K562 (cell line): ENCODE data around the gene SLC2A6. TPM values are rescaled to one million over a fixed set of nuclear protein-coding genes. Genes with fewer than 3 reads are reported as not detected.
A peak's percentile ranks its signal among the peaks of the same experiment; 100 is the strongest.

Experiments
- ATAC-seq: fragments of 200-7000 bp; cut with Tn5 transposase; 3 replicates; pipeline ENCODE4 v1.9.1; 2020; ENCODE audit warnings: moderate library complexity
- BruUV-seq: library from RNA; stranded (reverse); fragments of 400-500 nt; replicated peaks from 2 replicates; lab custom pipeline; 2021; lab: Mats Ljungman, UMichigan
- CTCF ChIA-PET: fragments of 300-600 bp; formaldehyde crosslinking; extraction: SDS; loops from one replicate; lab custom pipeline; 2021; ENCODE audit warnings: low intra/inter-chr PET ratio; lab: Yijun Ruan, JAX
- POLR2A ChIA-PET: fragments of 300-600, 350-650 bp; sonication (Branson Sonifier 250); formaldehyde crosslinking; extraction: SDS; loops from one replicate; lab custom pipeline; 2021; ENCODE audit warnings: antibody characterized with exemption, inconsistent platforms; lab: Yijun Ruan, JAX
- DNase-seq, 4 experiments: peaks; one replicate each; pipeline versions ENCODE4 v3.0.0 to v3.0.0-alpha.2; 2011 to 2018; ENCODE audit warnings: low spot score in 3 of 4, mixed read lengths in 3 of 4; ENCODE audit errors: extremely low read depth in 1 of 4
- FAIRE-seq: peaks from 2 replicates; lab custom pipeline; 2011; peaks lifted over from hg19 to GRCh38; lab: Jason Lieb, UNC
- H2AFZ ChIP-seq: 2 replicates; pipeline ENCODE4 v1.6.0; 2011; ENCODE audit warnings: low read depth, low read length, control low read depth, inconsistent platforms
- H3K27ac ChIP-seq: fragments of 200-600 bp; 3 replicates; pipeline ENCODE4 v1.8.0; 2011; ENCODE audit warnings: low read depth, mild to moderate bottlenecking, control low read depth, inconsistent platforms, low read length, moderate library complexity, mixed read lengths; ENCODE audit errors: extremely low read depth
- H3K27me3 ChIP-seq, 2 experiments: fragments of 300-600 bp in 1 of 2; 2 replicates in 1 of 2; 3 replicates in 1 of 2; pipeline versions ENCODE4 v1.6.0 to v1.8.0; 2011; ENCODE audit warnings: inconsistent platforms in 2 of 2, low read length in 2 of 2, mild to moderate bottlenecking in 1 of 2, mixed read lengths in 1 of 2, moderate library complexity in 1 of 2; ENCODE audit not compliant: control insufficient read depth in 2 of 2, insufficient read depth in 2 of 2
- H3K36me3 ChIP-seq: fragments of 300-600 bp; 3 replicates; pipeline ENCODE4 v1.8.0; 2011; ENCODE audit warnings: mild to moderate bottlenecking, low read length, inconsistent platforms; ENCODE audit not compliant: control insufficient read depth, insufficient read depth
- H3K4me1 ChIP-seq, 2 experiments: fragments of 200-600 bp in 1 of 2; replicated peaks in 1 of 2; 2 replicates in 1 of 2; 3 replicates in 1 of 2; pipeline versions ENCODE4 v1.5.1 to v1.8.0; 2011; ENCODE audit warnings: inconsistent platforms in 2 of 2, low read length in 2 of 2, mild to moderate bottlenecking in 1 of 2, mixed read lengths in 1 of 2, moderate library complexity in 1 of 2; ENCODE audit not compliant: control insufficient read depth in 2 of 2, insufficient read depth in 2 of 2
- H3K4me2 ChIP-seq: 2 replicates; pipeline ENCODE4 v1.6.1; 2011; ENCODE audit warnings: low read length, control low read depth, inconsistent platforms, mixed read lengths; ENCODE audit not compliant: insufficient read depth
- H3K4me3 ChIP-seq: fragments of 200-600 bp; sonication (generic), shearing (Covaris generic); 2 replicates; pipeline ENCODE4 v1.5.1; 2016; ENCODE audit warnings: control low read depth, inconsistent platforms
- H3K79me2 ChIP-seq: fragments of 200-600 bp; 3 replicates; pipeline ENCODE4 v1.8.0; 2011; ENCODE audit warnings: low read length, inconsistent platforms; ENCODE audit not compliant: control insufficient read depth, insufficient read depth
- H3K9ac ChIP-seq, 2 experiments: 2 replicates each; pipeline versions ENCODE4 v1.6.0 to v1.6.1; 2011; ENCODE audit warnings: low read depth in 2 of 2, low read length in 2 of 2, control low read depth in 1 of 2, inconsistent platforms in 1 of 2, mild to moderate bottlenecking in 1 of 2, mixed read lengths in 1 of 2; ENCODE audit not compliant: insufficient read depth in 1 of 2
- H3K9me1 ChIP-seq: one replicate; pipeline ENCODE4 v1.6.0; 2011; ENCODE audit warnings: inconsistent platforms, mild to moderate bottlenecking, low read length, moderate library complexity; ENCODE audit not compliant: control insufficient read depth, insufficient read depth
- H3K9me3 ChIP-seq: replicated peaks from 2 replicates; pipeline ENCODE4 v1.5.1; 2011; ENCODE audit warnings: low read depth, low read length, inconsistent platforms; ENCODE audit not compliant: control insufficient read depth, insufficient read depth
- H4K20me1 ChIP-seq: replicated peaks from 2 replicates; pipeline ENCODE4 v1.6.1; 2011; ENCODE audit warnings: low read length, inconsistent platforms, mixed read lengths; ENCODE audit not compliant: control insufficient read depth, insufficient read depth
- BMI1 ChIP-seq: fragments of 150-350 bp; IDR thresholded peaks from 2 replicates; pipeline ENCODE4 v1.6.1; 2014; ENCODE audit warnings: low read length
- E2F6 ChIP-seq, 2 experiments: IDR thresholded peaks; 2 replicates each; pipeline ENCODE4 v1.6.1; 2011; ENCODE audit warnings: borderline replicate concordance in 1 of 2, control low read depth in 1 of 2, low read depth in 1 of 2, low read length in 1 of 2, mild to moderate bottlenecking in 1 of 2, mixed read lengths in 1 of 2, moderate library complexity in 1 of 2; ENCODE audit not compliant: insufficient read depth in 1 of 2, insufficient read length in 1 of 2, poor library complexity in 1 of 2, severe bottlenecking in 1 of 2; ENCODE audit errors: extremely low read depth in 1 of 2
- L3MBTL2 ChIP-seq: fragments of 450-650 bp; IDR thresholded peaks from 2 replicates; pipeline ENCODE4 v1.6.1; 2016; ENCODE audit warnings: mild to moderate bottlenecking, moderate library complexity
- MTA2 ChIP-seq: fragments of 450-650 bp; IDR thresholded peaks from 2 replicates; pipeline ENCODE4 v1.6.1; 2016; ENCODE audit warnings: low read depth
- PKNOX1 ChIP-seq: fragments of 450-650 bp; IDR thresholded peaks from 2 replicates; pipeline ENCODE4 v1.6.1; 2016
- POU5F1 ChIP-seq: fragments of 150-350 bp; IDR thresholded peaks from 2 replicates; pipeline ENCODE4 v1.6.1; 2014; ENCODE audit warnings: borderline replicate concordance, low read length, low read depth, mild to moderate bottlenecking; ENCODE audit not compliant: partially characterized antibody
- TEAD2 ChIP-seq: fragments of 450-650 bp; IDR thresholded peaks from 2 replicates; pipeline ENCODE4 v1.6.1; 2016; ENCODE audit warnings: missing genetic modification characterization, control low read depth, missing compliant biosample characterization
- TRIM24 ChIP-seq, 2 experiments: fragments of 450-650 bp; IDR thresholded peaks; 2 replicates each; pipeline ENCODE4 v1.6.1; 2016
- WGBS: fragments of 100-300 bp; shearing (Covaris generic); methylation state at CpG from one replicate; pipeline ENCODE4 v1.1.6; 2016; ENCODE audit warnings: low coverage, mixed read lengths; ENCODE audit not compliant: insufficient coverage; ENCODE audit errors: missing lambda C conversion rate; 5-methylcytosine and 5-hydroxymethylcytosine counted together
- in situ Hi-C: fragments of 300-500 bp; cut with MboI; formaldehyde crosslinking; loops from 4 replicates; pipeline ENCODE4 v1.15.0; 2018; ENCODE audit warnings: inconsistent platforms, mixed read lengths
- intact Hi-C: fragments of 100-400 bp; cut with micrococcal nuclease; formaldehyde crosslinking; loops from 2 replicates; pipeline ENCODE4 v1.14.2; 2022
- polyA plus RNA-seq, 8 experiments: library from polyadenylated mRNA; depleted of rRNA in 4 of 8; stranded (reverse) in 5 of 8; unstranded in 3 of 8; fragments of >200 nt; fragmentation: Nextera tagmentation in 2 of 8; fragmentation: Illumina TruSeq in 1 of 8; extraction: Ambion mirVana in 2 of 8; extraction: Trizol in 1 of 8; gene quantifications; 2 replicates each; pipeline versions ENCODE4 v1.2.1 to v1.2.3, GENCODE V29; 2011 to 2014; ENCODE audit warnings: inconsistent platforms in 1 of 8, missing spikeins in 1 of 8
- total RNA-seq, 7 experiments: library from RNA; depleted of rRNA in 6 of 7; stranded (reverse); fragments of >200 nt in 6 of 7; fragmentation: Illumina TruSeq in 2 of 7; extraction: Trizol in 2 of 7; gene quantifications; 2 replicates each; pipeline versions ENCODE4 v1.2.1 to v1.2.3, GENCODE V29; 2011 to 2021; ENCODE audit warnings: low replicate concordance in 1 of 7

The SLC2A6 gene
- total and polyA plus RNA-seq, 9 of the 15 experiments (the other 6 are each of a cell fraction or from before 2014, with no cell fraction given): 0.04 to 0.38 (median 0.09) TPM; not detected in 3

GRCh38 chr9:133465984-133466383 lies 12.9 kb downstream of the SLC2A6 start:
- peaks cover 23 to 82% of the 10 kb centered on the region in 2 experiments; a peak in 4 of 5 replicates for H3K27me3 ChIP-seq
- H3K27ac ChIP-seq: no peak overlapping the region
- no peak for FAIRE-seq
- H3K9ac ChIP-seq: no peak overlapping the region
- no peaks in the 10 kb centered on the region for H3K36me3 ChIP-seq
- no TSS peak for BruUV-seq
- H3K79me2 ChIP-seq: no peaks in the 10 kb centered on the region
- intact Hi-C loops (no loop called here), in situ Hi-C loops (no loop called here)
- H3K4me2 ChIP-seq: no peak overlapping the region
- no peaks in the 10 kb centered on the region for H3K9me3 ChIP-seq
- no peak overlapping the region for H2AFZ ChIP-seq
- peaks cover 0 to 32% of the 10 kb centered on the region in 2 experiments; a peak in 2 of 5 replicates for H3K4me1 ChIP-seq
- no peaks in the 10 kb centered on the region for H3K9me1 ChIP-seq
- ATAC-seq: no peak
- 8% methylated on average over 6 of the region's 6 CpGs for WGBS
- CTCF ChIA-PET: no interaction called here
- no peak overlapping the region for H3K4me3 ChIP-seq
- peak; percentile 81 for TF ChIP-seq L3MBTL2
- peak in 1 of 2 experiments; percentile 39 for TF ChIP-seq E2F6 (IDR thresholded peaks at IDR 0.05; ENCODE audit: borderline replicate concordance in 1 of 2, extremely low read depth in 1 of 2, insufficient read depth in 1 of 2, insufficient read length in 1 of 2, low read depth in 1 of 2, low read length in 1 of 2, poor library complexity in 1 of 2, severe bottlenecking in 1 of 2)
- no peak for TF ChIP-seq BMI1
- H4K20me1 ChIP-seq: peaks cover 29% of the 10 kb centered on the region
- POLR2A ChIA-PET: interaction anchor here (1.9 kb wide), 1 partner anchor 19 kb away, joined by 4 read pairs; no protein-coding TSS in a partner anchor
- DNase-seq: no peak

- in situ Hi-C loops: no loop called here
- H3K9me3 ChIP-seq: no peaks in the 10 kb centered on the region
- CTCF ChIA-PET: no interaction called here
- no TSS peak for BruUV-seq
- no peak overlapping the region for H3K4me2 ChIP-seq
- no peaks in the 10 kb centered on the region for H3K79me2 ChIP-seq
- H3K9me1 ChIP-seq: no peaks in the 10 kb centered on the region
- FAIRE-seq (no peak), ATAC-seq (no peak), DNase-seq (no peak)
- no peak overlapping the region for H2AFZ ChIP-seq
- H3K27ac ChIP-seq: no peak overlapping the region
- no peaks in the 10 kb centered on the region for H3K36me3 ChIP-seq
- H3K4me3 ChIP-seq: no peak overlapping the region
- H4K20me1 ChIP-seq: peaks cover 29% of the 10 kb centered on the region
- no peak overlapping the region for H3K9ac ChIP-seq
- H3K4me1 ChIP-seq: peaks cover 0 to 40% of the 10 kb centered on the region in 2 experiments; a peak in 3 of 5 replicates
- intact Hi-C loops: no loop called here
- H3K27me3 ChIP-seq: peaks cover 23 to 77% of the 10 kb centered on the region in 2 experiments; a peak in 4 of 5 replicates
- 3% methylated on average over 10 of the region's 10 CpGs for WGBS
- POLR2A ChIA-PET: no interaction called here
- TF ChIP-seq MTA2: no peak
- TF ChIP-seq PKNOX1: no peak
- no peak for TF ChIP-seq TRIM24 (IDR thresholded peaks at IDR 0.05)
- TF ChIP-seq TEAD2 (tag): no peak
- TF ChIP-seq POU5F1: no peak
Observed at GRCh38 chr9:133464638-133465037, 14.3 kb downstream of the SLC2A6 start.
